ENCODE measurements around the gene TPMT.

The TPMT gene

GRCh38 chr6:18107061-18107460, 47.8 kb downstream of the TPMT start:
- DNase-seq = no peak

GRCh38 chr6:18102783-18103509, 51.9 kb downstream of the TPMT start:
- no peak for DNase-seq

- no peak for DNase-seq
These were observed 53.0 kb downstream of the TPMT start for GRCh38 chr6:18101873-18102272.

GRCh38 chr6:18101271-18101670, 53.6 kb downstream of the TPMT start:
- DNase-seq = no peak

- DNase-seq = no peak
These were observed 54.6 kb downstream of the TPMT start for GRCh38 chr6:18100296-18100695.

- DNase-seq = no peak
These were observed 55.4 kb downstream of the TPMT start for GRCh38 chr6:18099511-18099910.

- no peak for DNase-seq
These were observed 58.5 kb downstream of the TPMT start for GRCh38 chr6:18096423-18096822.

GRCh38 chr6:18091382-18091781, 63.5 kb downstream of the TPMT start:
- no peak for DNase-seq

GRCh38 chr6:18090349-18090786, 64.5 kb downstream of the TPMT start:
- DNase-seq = no peak

GRCh38 chr6:18088419-18089296, 66.2 kb downstream of the TPMT start:
- no peak for DNase-seq

GRCh38 chr6:18087396-18088165, 67.3 kb downstream of the TPMT start:
- DNase-seq = no peak

GRCh38 chr6:18081025-18081668, 73.7 kb downstream of the TPMT start:
- no peak for DNase-seq

GRCh38 chr6:18080544-18080943, 74.3 kb downstream of the TPMT start:
- DNase-seq = no peak

- DNase-seq = no peak
These were observed 76.0 kb downstream of the TPMT start for GRCh38 chr6:18078866-18079265.
